Naive B cell (primary cell): Measurements from ENCODE around the gene IL23A. TPM values are rescaled to one million over a fixed set of nuclear protein-coding genes. Genes with fewer than 3 reads are reported as not detected.

Experiments used
- ATAC-seq, 2 donors: fragments of 150-1000 bp; cut with Tn5 transposase; 2 replicates each; pipeline ENCODE4 v1.10.0; 2021; ENCODE audit warnings: low read depth in 2 of 2, mild to moderate bottlenecking in 2 of 2, moderate library complexity in 2 of 2
- DNase-seq: peaks from one replicate; pipeline ENCODE4 v3.0.0; 2022
- H3K27ac Mint-ChIP-seq, 6 donors: one replicate each; pipeline ENCODE4 v1.8.0; 2020 to 2022; ENCODE audit warnings: mild to moderate bottlenecking in 6 of 6, mixed read lengths in 6 of 6, moderate library complexity in 5 of 6, inconsistent platforms in 2 of 6
- H3K27me3 Mint-ChIP-seq, 3 donors: one replicate each; pipeline ENCODE4 v1.8.0; 2021 to 2022; ENCODE audit warnings: mixed read lengths in 3 of 3, mild to moderate bottlenecking in 1 of 3
- H3K36me3 Mint-ChIP-seq, 2 donors: one replicate each; pipeline ENCODE4 v1.8.0; 2020 to 2022; ENCODE audit warnings: mixed read lengths in 2 of 2, inconsistent platforms in 1 of 2, mild to moderate bottlenecking in 1 of 2
- H3K4me1 Mint-ChIP-seq, 3 donors: one replicate each; pipeline ENCODE4 v1.8.0; 2020 to 2022; ENCODE audit warnings: mixed read lengths in 3 of 3, inconsistent platforms in 1 of 3, mild to moderate bottlenecking in 1 of 3, moderate library complexity in 1 of 3
- H3K4me3 Mint-ChIP-seq, 8 donors: one replicate each; pipeline ENCODE4 v1.8.0; 2020 to 2022; ENCODE audit warnings: mild to moderate bottlenecking in 8 of 8, mixed read lengths in 8 of 8, moderate library complexity in 8 of 8, inconsistent platforms in 2 of 8
- H3K9me3 Mint-ChIP-seq, 7 donors: one replicate each; pipeline ENCODE4 v1.8.0; 2020 to 2022; ENCODE audit warnings: mixed read lengths in 7 of 7, mild to moderate bottlenecking in 5 of 7, inconsistent platforms in 2 of 7, moderate library complexity in 1 of 7
- polyA plus RNA-seq, 6 donors: library from polyadenylated mRNA; unstranded; fragments of 300-500 nt; fragmentation: Illumina TruSeq; gene quantifications; one replicate each; pipeline ENCODE4 v1.2.3, GENCODE V29; 2021; ENCODE audit warnings: low read depth in 6 of 6

IL23A gene
- polyA plus RNA-seq, 6 donors from 2014 or later: 8.0 to 15.6 (median 12.9) TPM

GRCh38 chr12:56382611-56383010 lies 43.9 kb downstream of the IL23A start:
- no peaks in the 10 kb centered on the region for H3K27me3 Mint-ChIP-seq
- H3K4me3 Mint-ChIP-seq: no peak overlapping the region
- no peak overlapping the region for H3K27ac Mint-ChIP-seq
- H3K4me1 Mint-ChIP-seq: peaks cover 7 to 19% (median 8%) of the 10 kb centered on the region in 3 donors
- no peak for ATAC-seq
- H3K36me3 Mint-ChIP-seq: no peaks in the 10 kb centered on the region
- peaks cover 0 to 9% (median 4%) of the 10 kb centered on the region in 7 donors for H3K9me3 Mint-ChIP-seq
- DNase-seq: no peak

- ATAC-seq: no peak
- no peaks in the 10 kb centered on the region for H3K9me3 Mint-ChIP-seq
- H3K27me3 Mint-ChIP-seq: no peaks in the 10 kb centered on the region
Measured at GRCh38 chr12:56385873-56386272, 47.2 kb downstream of the IL23A start.

GRCh38 chr12:56387152-56387736 lies 48.6 kb downstream of the IL23A start:
- DNase-seq (no peak), ATAC-seq (no peak)
- Mint-ChIP-seq H3K36me3 (no peaks in the 10 kb centered on the region), H3K27me3 (no peaks in the 10 kb centered on the region), H3K4me3 (no peak overlapping the region), H3K27ac (peak overlapping the region in 1 of 6 donors; percentile 56), H3K4me1 (peaks cover 0 to 3% (median 0%) of the 10 kb centered on the region in 3 donors), H3K9me3 (peaks cover 0 to 2% (median 0%) of the 10 kb centered on the region in 7 donors)

More at GRCh38 chr12:56385873-56386272, 47.2 kb downstream of the IL23A start:
- no peak overlapping the region for H3K4me3 Mint-ChIP-seq
- peaks cover 0 to 3% (median 0%) of the 10 kb centered on the region in 3 donors for H3K4me1 Mint-ChIP-seq
- no peaks in the 10 kb centered on the region for H3K36me3 Mint-ChIP-seq
- no peak for DNase-seq
- H3K27ac Mint-ChIP-seq: peak overlapping the region in 2 of 6 donors; percentile 32 to 81

GRCh38 chr12:56389412-56389811 lies 50.7 kb downstream of the IL23A start:
- H3K4me3 Mint-ChIP-seq: no peak overlapping the region
- H3K27me3 Mint-ChIP-seq: no peaks in the 10 kb centered on the region
- peaks cover 0 to 9% (median 0%) of the 10 kb centered on the region in 3 donors for H3K4me1 Mint-ChIP-seq
- ATAC-seq (no peak), DNase-seq (no peak)
- H3K9me3 Mint-ChIP-seq: peaks cover 0 to 2% (median 0%) of the 10 kb centered on the region in 7 donors
- H3K36me3 Mint-ChIP-seq: no peaks in the 10 kb centered on the region
- peak overlapping the region in 2 of 6 donors; percentile 22 to 63 for H3K27ac Mint-ChIP-seq

Other genes with a start within 250 kb of the IL23A start
- gene PA2G4, start 234.3 kb upstream of the IL23A start, polyA plus RNA-seq: 100 to 1,000 TPM; 124 to 141 (median 132) TPM
- 1,000 to 10,000 TPM; 5,503 to 9,903 (median 8,851) TPM for gene RPL41, start 222.3 kb upstream of the IL23A start, polyA plus RNA-seq
- gene ZC3H10, start 220.6 kb upstream of the IL23A start, polyA plus RNA-seq: 1 to 10 TPM; 1.0 to 7.8 (median 3.4) TPM
- 100 to 1,000 TPM; 145 to 293 (median 196) TPM for gene ESYT1, start 210.6 kb upstream of the IL23A start, polyA plus RNA-seq
- gene MYL6B, start 186.3 kb upstream of the IL23A start, polyA plus RNA-seq: 10 to 100 TPM; 14.2 to 35.1 (median 20.2) TPM
- gene MYL6, start 180.5 kb upstream of the IL23A start, polyA plus RNA-seq: 1,000 to 10,000 TPM; 1,680 to 2,679 (median 1,914) TPM
- gene SMARCC2, start 149.4 kb upstream of the IL23A start, polyA plus RNA-seq: 100 to 1,000 TPM in 1 of 6 donors, 10 to 100 TPM in 5; 33.3 to 112 (median 64.8) TPM
- 100 to 1,000 TPM in 5 of 6 donors, 10 to 100 TPM in 1; 95.2 to 136 (median 109) TPM for gene RNF41, start 117.0 kb upstream of the IL23A start, polyA plus RNA-seq
- gene NABP2, start 114.5 kb upstream of the IL23A start, polyA plus RNA-seq: 1 to 10 TPM in 5 of 6 donors, under 1 TPM in 1; 0.73 to 5.7 (median 3.9) TPM
- not detected for gene SLC39A5, start 108.8 kb upstream of the IL23A start, polyA plus RNA-seq
- 10 to 100 TPM in 3 of 6 donors, 1 to 10 TPM in 3; 2.3 to 13.2 (median 8.0) TPM for gene ANKRD52, start 80.5 kb upstream of the IL23A start, polyA plus RNA-seq
- 10 to 100 TPM in 5 of 6 donors, 1 to 10 TPM in 1; 9.5 to 16.6 (median 14.2) TPM for gene COQ10A, start 71.9 kb upstream of the IL23A start, polyA plus RNA-seq
- gene CS, start 38.6 kb upstream of the IL23A start, polyA plus RNA-seq: 10 to 100 TPM; 60.8 to 88.7 (median 72.1) TPM
- gene CNPY2, start 22.9 kb upstream of the IL23A start, polyA plus RNA-seq: 100 to 1,000 TPM; 134 to 210 (median 152) TPM
- 10 to 100 TPM in 5 of 6 donors, 1 to 10 TPM in 1; 10.0 to 15.3 (median 13.6) TPM for gene PAN2, start 4.9 kb upstream of the IL23A start, polyA plus RNA-seq
- 100 to 1,000 TPM; 119 to 150 (median 131) TPM for gene STAT2, start 21.2 kb downstream of the IL23A start, polyA plus RNA-seq
- gene APOF, start 24.0 kb downstream of the IL23A start, polyA plus RNA-seq: not detected
- gene TIMELESS, start 110.5 kb downstream of the IL23A start, polyA plus RNA-seq: 10 to 100 TPM; 16.8 to 30.5 (median 25.8) TPM
- not detected for gene MIP, start 115.8 kb downstream of the IL23A start, polyA plus RNA-seq
- 1 to 10 TPM in 5 of 6 donors, under 1 TPM in 1; 0.59 to 2.6 (median 2.0) TPM for gene SPRYD4, start 129.7 kb downstream of the IL23A start, polyA plus RNA-seq
- gene GLS2, start 149.3 kb downstream of the IL23A start, polyA plus RNA-seq: 1 to 10 TPM in 3 of 6 donors, under 1 TPM in 2, not detected in 1; 0.95 to 1.9 (median 1.6) TPM
- 1 to 10 TPM in 1 of 6 donors, under 1 TPM in 5; 0.03 to 6.0 (median 0.54) TPM for gene RBMS2, start 182.9 kb downstream of the IL23A start, polyA plus RNA-seq